Thymus (tissue), 11 donors: ENCODE data around the gene RACGAP1. TPM values are rescaled to one million over a fixed set of nuclear protein-coding genes. Genes with fewer than 3 reads are reported as not detected.
A peak's percentile ranks its signal among the peaks of the same experiment; 100 is the strongest.

Source experiments
- DNase-seq, 9 donors: peaks; one replicate each; pipeline ENCODE4 v3.0.0-alpha.2; 2013; ENCODE audit warnings: low spot score in 9 of 9, low read depth in 6 of 9, missing footprints in 1 of 9
- H3K27ac ChIP-seq, 2 donors: one replicate each; pipeline ENCODE4 v1.5.1; 2013; ENCODE audit warnings: control low read depth in 1 of 2, low read depth in 1 of 2, low read length in 1 of 2, mild to moderate bottlenecking in 1 of 2, moderate library complexity in 1 of 2
- H3K27me3 ChIP-seq, 2 donors: one replicate each; pipeline ENCODE4 v1.5.1; 2013; ENCODE audit warnings: low read length in 1 of 2; ENCODE audit not compliant: control insufficient read depth in 2 of 2, insufficient read depth in 1 of 2
- H3K36me3 ChIP-seq, 2 donors: one replicate each; pipeline ENCODE4 v1.5.1; 2013; ENCODE audit warnings: low read length in 1 of 2, mild to moderate bottlenecking in 1 of 2, moderate library complexity in 1 of 2; ENCODE audit not compliant: control insufficient read depth in 2 of 2, insufficient read depth in 2 of 2
- H3K4me1 ChIP-seq, 2 donors: one replicate each; pipeline ENCODE4 v1.5.1; 2013; ENCODE audit warnings: low read length in 2 of 2; ENCODE audit not compliant: control insufficient read depth in 2 of 2, insufficient read depth in 2 of 2
- H3K4me3 ChIP-seq, 2 donors: one replicate each; pipeline ENCODE4 v1.5.1; 2013; ENCODE audit warnings: low read length in 2 of 2, control low read depth in 1 of 2, mild to moderate bottlenecking in 1 of 2
- H3K9me3 ChIP-seq, 2 donors: one replicate each; pipeline ENCODE4 v1.5.1; 2013; ENCODE audit warnings: low read length in 1 of 2, mild to moderate bottlenecking in 1 of 2; ENCODE audit not compliant: control insufficient read depth in 2 of 2, insufficient read depth in 1 of 2
- WGBS: extraction: QIAGEN DNeasy Blood & Tissue Kit; methylation state at CpG from one replicate; pipeline ENCODE4 v1.1.7; 2013; 5-methylcytosine and 5-hydroxymethylcytosine counted together
- polyA plus RNA-seq: library from polyadenylated mRNA; stranded (reverse); fragments of 200-250 nt; gene quantifications from one replicate; pipeline ENCODE4 v1.2.3, GENCODE V29; 2013
- total RNA-seq: library from RNA; stranded (reverse); fragments of 120-200 nt; gene quantifications from one replicate; pipeline ENCODE4 v1.2.4, GENCODE V29; 2013
- donor health status: healthy.

The RACGAP1 gene
- total and polyA plus RNA-seq, 2 donors, result 9.2 to 50.1 TPM

GRCh38 chr12:49965836-49966235 is 59.5 kb downstream of the RACGAP1 start:
- no peak for DNase-seq
- 71% methylated on average over 6 of the region's 6 CpGs for WGBS
- no peak overlapping the region for H3K4me3 ChIP-seq
- peaks cover 50 to 97% of the 10 kb centered on the region in 2 donors for H3K27me3 ChIP-seq
- no peak overlapping the region for H3K27ac ChIP-seq
- H3K9me3 ChIP-seq, result no peaks in the 10 kb centered on the region
- peaks cover 7 to 11% of the 10 kb centered on the region in 2 donors for H3K4me1 ChIP-seq
- no peaks in the 10 kb centered on the region for H3K36me3 ChIP-seq

- 67% methylated on average over 13 of the region's 13 CpGs for WGBS
- H3K9me3 ChIP-seq, result no peaks in the 10 kb centered on the region
- H3K27ac ChIP-seq, result no peak overlapping the region
- H3K36me3 ChIP-seq, result no peaks in the 10 kb centered on the region
- peaks cover 8 to 15% of the 10 kb centered on the region in 2 donors for H3K4me1 ChIP-seq
- peaks cover 57 to 97% of the 10 kb centered on the region in 2 donors for H3K27me3 ChIP-seq
- no peak overlapping the region for H3K4me3 ChIP-seq
- no peak for DNase-seq
Observed at GRCh38 chr12:49964849-49965624, 60.3 kb downstream of the RACGAP1 start.

GRCh38 chr12:49963976-49964815 is 61.1 kb downstream of the RACGAP1 start:
- Histone ChIP-seq H3K4me1 (peaks cover 11 to 22% of the 10 kb centered on the region in 2 donors), H3K27ac (no peak overlapping the region), H3K9me3 (no peaks in the 10 kb centered on the region), H3K36me3 (no peaks in the 10 kb centered on the region), H3K4me3 (no peak overlapping the region), H3K27me3 (peaks cover 62 to 97% of the 10 kb centered on the region in 2 donors)
- DNase-seq, result no peak
- WGBS, result 85% methylated on average over 17 of the region's 17 CpGs

- H3K36me3 ChIP-seq, result no peaks in the 10 kb centered on the region
Observed at GRCh38 chr12:49962861-49963765, 62.2 kb downstream of the RACGAP1 start.

GRCh38 chr12:49961993-49962764 is 63.1 kb downstream of the RACGAP1 start:
- DNase-seq, result no peak
- Histone ChIP-seq H3K36me3 (no peaks in the 10 kb centered on the region), H3K4me1 (peaks cover 7 to 14% of the 10 kb centered on the region in 2 donors), H3K27me3 (peaks cover 75 to 97% of the 10 kb centered on the region in 2 donors), H3K27ac (no peak overlapping the region), H3K4me3 (no peak overlapping the region), H3K9me3 (no peaks in the 10 kb centered on the region)
- WGBS, result 57% methylated on average over 37 of the region's 37 CpGs

More at GRCh38 chr12:49962861-49963765, 62.2 kb downstream of the RACGAP1 start:
- H3K27me3 ChIP-seq, result peaks cover 70 to 97% of the 10 kb centered on the region in 2 donors
- WGBS, result 89% methylated on average over 21 of the region's 21 CpGs
- no peak overlapping the region for H3K4me3 ChIP-seq
- DNase-seq, result no peak
- peaks cover 11 to 22% of the 10 kb centered on the region in 2 donors for H3K4me1 ChIP-seq
- H3K9me3 ChIP-seq, result no peaks in the 10 kb centered on the region
- no peak overlapping the region for H3K27ac ChIP-seq

GRCh38 chr12:49961111-49961922 is 64.0 kb downstream of the RACGAP1 start, which contains the start of gene AQP5:
AQP5 (plus strand) TSS chr12:49961872; CDS start chr12:49962018, 146 bp downstream.
- Histone ChIP-seq H3K9me3 (no peaks in the 10 kb centered on the region), H3K4me3 (peak within 1 kb of the TSS in 1 of 2 donors; percentile 14), H3K36me3 (no peaks in the 10 kb centered on the region), H3K27ac (no peak within 1 kb of the TSS), H3K27me3 (peaks cover 79 to 97% of the 10 kb centered on the region in 2 donors), H3K4me1 (peaks cover 6 to 12% of the 10 kb centered on the region in 2 donors)
- DNase-seq, result no peak
- WGBS, result 6% methylated on average over 111 of the region's 111 CpGs

GRCh38 chr12:49960474-49961110 is 64.7 kb downstream of the RACGAP1 start:
- Histone ChIP-seq H3K36me3 (no peaks in the 10 kb centered on the region), H3K9me3 (no peaks in the 10 kb centered on the region), H3K27me3 (peaks cover 81 to 97% of the 10 kb centered on the region in 2 donors), H3K4me3 (no peak overlapping the region), H3K4me1 (peaks cover 6 to 12% of the 10 kb centered on the region in 2 donors), H3K27ac (no peak overlapping the region)
- no peak for DNase-seq
- WGBS, result 33% methylated on average over 13 of the region's 13 CpGs
